ENCODE results near the gene FES.
"Not testable (repeated sequence)": the region's sequence is repeated elsewhere in the genome, so short reads cannot be mapped to it uniquely, and the experiment has no call there.

Gene FES

GRCh38 chr15:90883976-90884718, at the start of gene FES:
Gene FES (plus strand): TSS chr15:90884504. CDS start chr15:90885046, 542 bp downstream.
- FAIRE-seq = no peak
- no peak for DNase-seq (ENCODE audit: low spot score)

- FAIRE-seq = no peak
- no peak for DNase-seq (ENCODE audit: low spot score)
Observed at GRCh38 chr15:90834626-90835025, 49.7 kb upstream of the FES start.

GRCh38 chr15:90836296-90836871, 47.9 kb upstream of the FES start:
- FAIRE-seq = no peak
- no peak for DNase-seq (ENCODE audit: low spot score)

- DNase-seq (ENCODE audit: low spot score) = no peak
- FAIRE-seq = no peak
Observed at GRCh38 chr15:90837094-90837493, 47.2 kb upstream of the FES start.

- no peak for DNase-seq (ENCODE audit: low spot score)
- no peak for FAIRE-seq
Observed at GRCh38 chr15:90838139-90838538, 46.2 kb upstream of the FES start.

GRCh38 chr15:90838544-90838943, 45.8 kb upstream of the FES start:
- DNase-seq (ENCODE audit: low spot score) = no peak
- FAIRE-seq = no peak

GRCh38 chr15:90839187-90840071, 44.9 kb upstream of the FES start:
- DNase-seq (ENCODE audit: low spot score) (no peak), FAIRE-seq (no peak)

- FAIRE-seq = no peak
- DNase-seq (ENCODE audit: low spot score) = no peak
Observed at GRCh38 chr15:90840157-90840855, 44.0 kb upstream of the FES start.

- DNase-seq (ENCODE audit: low spot score) (no peak), FAIRE-seq (no peak)
Observed at GRCh38 chr15:90840954-90841353, 43.4 kb upstream of the FES start.

- no peak for FAIRE-seq
Observed at GRCh38 chr15:90844696-90845095, 39.6 kb upstream of the FES start.

GRCh38 chr15:90845201-90845949, 38.9 kb upstream of the FES start:
- DNase-seq (ENCODE audit: low spot score) (peak; percentile 84), FAIRE-seq (peak; percentile 76)

More at GRCh38 chr15:90844696-90845095, 39.6 kb upstream of the FES start:
- no peak for DNase-seq (ENCODE audit: low spot score)

GRCh38 chr15:90849424-90849823, 34.9 kb upstream of the FES start:
- not testable (repeated sequence) for FAIRE-seq; DNase-seq (ENCODE audit: low spot score)

- FAIRE-seq = no peak
- no peak for DNase-seq (ENCODE audit: low spot score)
Observed at GRCh38 chr15:90851114-90851513, 33.2 kb upstream of the FES start.

GRCh38 chr15:90851940-90852339, 32.4 kb upstream of the FES start:
- no peak for FAIRE-seq
- no peak for DNase-seq (ENCODE audit: low spot score)

GRCh38 chr15:90855139-90855538, 29.2 kb upstream of the FES start:
- no peak for FAIRE-seq
- DNase-seq (ENCODE audit: low spot score) = no peak

- FAIRE-seq (no peak), DNase-seq (ENCODE audit: low spot score) (no peak)
Observed at GRCh38 chr15:90857337-90857736, 27.0 kb upstream of the FES start.

GRCh38 chr15:90857883-90858443, 26.3 kb upstream of the FES start:
- FAIRE-seq = no peak
- no peak for DNase-seq (ENCODE audit: low spot score)

GRCh38 chr15:90859234-90860131, 24.8 kb upstream of the FES start:
- DNase-seq (ENCODE audit: low spot score) (no peak), FAIRE-seq (no peak)

GRCh38 chr15:90860450-90860849, 23.9 kb upstream of the FES start:
- DNase-seq (ENCODE audit: low spot score) (no peak), FAIRE-seq (no peak)

Measured in RCC 7860 (cell line).